Activated CD4-positive, CD25-positive, alpha-beta regulatory T cell (primary cell): ENCODE measurements around the gene OTULINL.

Experiments
- DNase-seq, 4 experiments: peaks; one replicate each; lab custom pipeline; 2025; lab: John Stamatoyannopoulos, UW

OTULINL gene

GRCh38 chr5:14577079-14577725 is 4.4 kb upstream of the OTULINL start:
- no peak for DNase-seq

DNA sequence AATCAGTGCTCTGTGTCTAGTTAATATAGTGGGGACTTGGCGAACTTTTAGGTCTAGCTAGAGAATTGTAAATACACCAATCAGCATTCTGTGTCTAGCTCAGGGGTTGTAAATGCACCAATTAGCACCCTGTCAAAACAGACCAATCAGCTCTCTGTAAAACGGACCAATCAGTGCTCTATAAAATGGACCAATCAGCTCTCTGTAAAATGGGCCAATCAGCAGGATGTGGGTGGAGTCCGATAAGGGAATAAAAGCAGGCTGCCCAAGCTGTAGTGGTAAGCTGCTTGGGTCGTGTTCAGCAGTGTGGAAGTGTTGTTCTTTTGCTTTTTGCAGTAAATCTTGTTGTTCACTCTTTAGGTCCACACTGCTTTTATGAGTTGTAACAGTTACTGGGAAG is 3.6 kb upstream of the OTULINL start:
- DNase-seq = no peak

GRCh38 chr5:14579246-14579645 is 2.3 kb upstream of the OTULINL start:
- no peak for DNase-seq

- no peak for DNase-seq
Observed at GRCh38 chr5:14579731-14580397, 1.7 kb upstream of the OTULINL start.

DNA sequence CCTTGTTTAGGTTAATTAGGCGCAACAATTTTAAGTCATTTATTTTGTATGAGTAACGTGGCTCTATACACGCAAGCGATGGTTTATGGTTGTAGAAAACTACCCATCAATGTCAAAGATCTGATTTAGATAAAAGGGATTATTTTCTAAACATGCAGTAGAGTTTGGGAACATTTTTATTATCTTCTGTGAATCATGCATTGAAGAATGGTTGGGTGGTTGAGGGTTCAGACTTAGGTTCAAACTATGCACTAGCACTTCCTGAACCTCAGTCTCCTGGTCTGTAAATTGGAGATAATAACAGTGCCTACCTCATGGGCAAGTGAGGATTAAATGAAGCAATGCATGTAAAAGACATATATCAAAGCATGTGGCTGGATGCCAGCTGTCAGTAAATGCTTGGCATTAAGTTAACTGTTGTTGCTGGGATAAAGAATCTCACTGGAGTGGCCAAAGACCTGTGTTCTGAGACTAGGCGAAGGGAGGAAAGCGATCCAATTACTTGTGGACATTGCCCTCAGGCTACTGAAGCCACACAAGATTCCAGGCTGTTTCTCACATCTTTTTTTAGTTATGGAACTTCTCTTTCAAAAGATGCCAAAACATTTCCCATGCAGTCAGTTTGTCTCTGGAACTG is 1.1 kb upstream of the OTULINL start:
- no peak for DNase-seq

DNA sequence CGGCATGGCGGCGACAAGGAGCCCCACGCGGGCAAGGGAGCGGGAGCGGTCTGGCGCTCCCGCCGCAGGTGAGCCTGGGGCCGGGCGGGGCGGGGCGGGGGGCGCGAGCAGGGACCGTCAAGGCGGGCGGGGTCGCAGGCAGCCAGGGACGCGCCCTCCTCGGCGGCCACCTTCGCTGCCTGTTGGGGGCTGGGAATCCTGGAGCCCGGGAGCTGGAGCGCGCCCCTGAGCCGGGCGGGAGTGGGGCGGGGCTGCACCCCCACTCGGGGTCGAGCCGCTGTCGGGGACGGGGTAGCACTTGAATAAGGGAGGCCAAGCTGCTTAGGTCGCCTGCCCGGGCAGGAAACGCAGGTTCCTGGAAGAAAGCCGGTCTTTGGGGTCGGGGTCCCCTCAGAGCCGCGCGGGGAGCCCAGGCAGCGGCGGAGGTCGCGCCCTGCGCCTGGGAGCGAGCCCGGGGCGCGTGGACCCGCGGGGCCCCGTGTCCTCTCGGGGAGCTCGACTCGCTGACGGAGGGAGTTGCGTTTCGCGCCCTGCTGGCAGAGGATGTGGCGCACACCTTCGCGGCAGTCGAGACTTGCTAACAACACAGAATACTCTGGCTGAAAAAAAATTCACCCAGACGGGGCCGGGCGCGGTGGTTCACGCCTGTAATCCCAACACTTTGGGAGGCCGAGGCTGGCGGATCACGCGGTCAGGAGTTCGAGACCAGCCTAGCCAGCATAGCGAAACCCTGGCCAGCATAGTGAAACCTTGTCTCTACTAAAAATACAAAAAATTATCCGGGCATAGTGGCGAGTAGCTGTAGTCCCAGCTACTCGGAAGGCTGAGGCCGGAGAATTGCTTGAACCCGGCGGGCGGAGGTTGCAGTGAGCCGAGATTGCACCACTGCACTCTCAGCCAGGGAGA is 552 bp downstream of the OTULINL start:
- DNase-seq = peak; percentile 32 to 76 (median 64)

DNA sequence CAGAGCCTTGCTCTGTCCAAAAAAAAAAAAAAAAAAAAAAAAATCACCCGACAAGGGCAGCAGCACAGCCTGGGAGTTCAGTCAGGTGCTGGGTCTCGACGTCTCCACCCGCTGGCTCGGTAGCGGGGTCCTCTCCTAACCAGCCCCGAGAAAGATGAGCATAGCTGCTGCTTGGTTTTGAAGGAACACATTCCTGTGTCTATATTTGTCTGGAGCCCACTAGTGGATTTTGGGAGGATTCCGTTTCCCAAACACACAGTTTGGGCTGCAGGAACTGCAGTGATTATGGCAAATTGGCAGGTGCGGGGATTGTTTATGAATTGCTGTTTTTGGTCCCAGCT is 1.2 kb downstream of the OTULINL start:
- no peak for DNase-seq

DNA sequence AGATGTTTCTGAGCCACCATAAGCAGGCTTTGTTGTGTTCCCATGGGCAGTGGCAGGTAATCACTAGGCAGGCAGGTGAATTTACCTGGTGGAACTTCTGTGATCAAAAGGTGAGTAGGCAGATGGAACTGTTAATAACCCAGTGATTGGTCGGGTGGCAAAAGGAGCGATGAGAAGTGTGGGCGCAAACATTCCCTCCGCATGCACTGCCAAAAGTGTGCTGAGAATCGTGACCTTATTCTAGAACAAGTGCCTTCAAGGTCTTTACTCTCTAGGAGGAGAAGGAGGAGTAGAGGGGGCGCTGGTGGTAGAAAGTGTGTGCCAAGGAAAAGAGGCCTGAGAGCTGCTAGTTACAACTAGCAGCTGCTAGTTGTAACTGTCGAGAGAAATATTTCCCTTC is 3.3 kb downstream of the OTULINL start:
- DNase-seq = no peak

DNA sequence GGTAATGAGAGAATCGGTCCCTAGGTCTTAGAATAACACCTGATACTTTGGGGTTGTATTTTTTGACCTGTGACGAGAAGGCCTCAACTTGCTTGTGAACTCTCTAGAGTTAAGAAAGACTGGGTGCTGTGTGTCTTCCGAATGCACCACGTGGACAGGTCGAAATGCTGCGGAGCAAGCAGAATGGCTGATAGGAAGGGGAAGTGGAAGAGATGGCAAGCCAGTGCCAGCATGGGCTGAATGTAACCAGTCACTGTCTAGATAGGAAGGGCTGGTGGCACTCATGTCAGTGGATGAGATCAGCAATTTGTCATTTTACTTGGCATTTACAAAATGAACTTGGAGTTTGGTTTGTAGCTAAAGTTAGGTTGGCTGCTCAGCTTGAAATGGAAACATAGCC is 5.6 kb downstream of the OTULINL start:
- no peak for DNase-seq

- DNase-seq = no peak
Observed at GRCh38 chr5:14588145-14588544, 6.6 kb downstream of the OTULINL start.

GRCh38 chr5:14588758-14589543 is 7.4 kb downstream of the OTULINL start:
- no peak for DNase-seq

GRCh38 chr5:14590949-14591348 is 9.4 kb downstream of the OTULINL start:
- DNase-seq = no peak

GRCh38 chr5:14591548-14591947 is 10.0 kb downstream of the OTULINL start:
- no peak for DNase-seq

- DNase-seq = no peak
Observed at GRCh38 chr5:14593326-14594021, 11.9 kb downstream of the OTULINL start.

DNA sequence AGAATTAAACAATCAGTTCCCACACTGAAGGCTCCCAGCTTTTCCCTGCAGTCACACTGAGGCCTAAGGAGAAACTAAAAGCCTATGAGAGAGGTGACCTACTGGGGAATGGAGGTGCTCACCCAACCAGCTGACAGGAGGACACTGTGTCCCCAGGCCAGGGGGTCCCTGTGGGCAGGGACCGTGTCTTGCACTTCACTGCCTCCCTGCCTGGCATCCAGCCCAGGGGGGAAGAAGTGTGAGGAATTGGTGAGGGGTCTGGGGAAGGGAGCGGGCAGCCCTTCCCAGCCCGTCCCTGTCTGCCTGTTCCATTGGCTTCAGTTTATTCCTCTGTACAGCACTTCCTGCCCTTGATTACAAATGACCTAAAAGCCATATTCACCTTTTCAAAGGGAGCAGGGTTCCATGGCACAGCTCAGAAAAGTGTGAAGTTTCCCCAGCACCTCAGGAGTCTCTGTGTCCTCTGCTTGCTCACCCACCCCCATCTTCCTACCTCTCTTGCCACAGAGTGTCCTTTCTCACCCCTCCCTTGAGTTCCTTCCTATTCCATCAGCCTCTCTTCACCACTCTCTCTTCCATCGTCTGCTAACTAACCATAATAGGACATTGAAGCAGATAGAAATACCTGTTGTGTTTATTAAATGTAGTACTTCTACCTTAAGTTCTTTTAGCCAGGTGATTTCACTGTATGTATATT is 12.9 kb downstream of the OTULINL start:
- no peak for DNase-seq

DNA sequence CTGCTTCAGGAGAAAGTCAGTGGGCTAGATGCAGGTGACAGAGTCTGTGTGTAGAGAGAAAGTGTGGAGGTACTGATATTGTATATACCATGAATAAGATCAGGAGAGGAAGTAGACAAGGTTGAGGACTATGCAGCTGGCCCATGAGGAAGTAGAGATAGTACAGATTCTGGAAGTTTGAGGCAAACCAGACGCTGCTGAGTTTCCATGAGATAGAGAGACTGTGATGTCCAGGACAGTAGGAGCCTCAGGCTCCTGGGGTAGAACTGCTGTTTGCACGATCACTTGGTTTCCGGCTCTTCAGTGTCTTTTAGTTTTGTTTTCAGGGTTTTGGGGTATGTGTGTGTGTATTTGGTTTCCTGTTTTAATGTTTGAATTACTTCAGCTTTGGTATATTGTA is 13.6 kb downstream of the OTULINL start:
- peak in 1 of 4 experiments; percentile 3 for DNase-seq

- no peak for DNase-seq
Observed at GRCh38 chr5:14595891-14596290, 14.3 kb downstream of the OTULINL start.

DNA sequence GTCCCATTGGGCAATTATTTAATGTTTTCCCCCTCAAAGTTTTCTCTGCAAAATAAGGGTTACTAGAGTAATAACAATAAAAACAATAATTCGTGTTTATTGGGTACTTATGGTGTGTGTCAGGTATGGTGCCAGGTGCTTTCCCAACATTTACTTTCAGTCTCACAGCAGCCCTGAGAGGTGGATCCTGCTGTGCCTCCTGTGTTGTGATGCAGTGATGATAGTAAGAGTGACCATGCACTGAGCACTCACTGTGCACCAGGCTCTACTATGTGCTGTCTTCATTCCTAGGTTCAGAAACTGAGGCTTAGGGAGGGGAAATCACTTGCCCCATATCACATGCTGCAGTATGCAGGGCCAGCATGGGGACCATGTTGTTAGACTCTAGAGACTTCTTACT is 15.5 kb downstream of the OTULINL start:
- DNase-seq = no peak

DNA sequence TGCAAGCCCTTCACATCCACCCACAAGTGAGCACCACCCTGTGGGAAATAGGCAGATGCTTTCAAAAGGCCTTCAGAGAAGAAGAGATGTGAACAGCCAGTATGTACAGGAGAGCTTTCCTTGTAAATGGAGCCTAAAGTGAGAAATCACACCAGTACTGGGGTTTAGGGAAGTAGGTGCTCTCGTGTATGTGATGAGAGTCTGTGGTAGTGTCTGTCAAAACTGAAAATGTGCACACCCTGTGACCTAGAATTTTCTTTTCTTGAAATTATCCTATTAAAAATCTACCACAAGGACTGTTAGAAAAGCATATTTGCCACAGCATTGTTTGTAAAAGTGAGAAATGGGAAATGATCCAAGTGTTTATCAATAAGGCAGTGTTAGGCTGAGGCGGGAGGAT is 16.6 kb downstream of the OTULINL start:
- DNase-seq = no peak

DNA sequence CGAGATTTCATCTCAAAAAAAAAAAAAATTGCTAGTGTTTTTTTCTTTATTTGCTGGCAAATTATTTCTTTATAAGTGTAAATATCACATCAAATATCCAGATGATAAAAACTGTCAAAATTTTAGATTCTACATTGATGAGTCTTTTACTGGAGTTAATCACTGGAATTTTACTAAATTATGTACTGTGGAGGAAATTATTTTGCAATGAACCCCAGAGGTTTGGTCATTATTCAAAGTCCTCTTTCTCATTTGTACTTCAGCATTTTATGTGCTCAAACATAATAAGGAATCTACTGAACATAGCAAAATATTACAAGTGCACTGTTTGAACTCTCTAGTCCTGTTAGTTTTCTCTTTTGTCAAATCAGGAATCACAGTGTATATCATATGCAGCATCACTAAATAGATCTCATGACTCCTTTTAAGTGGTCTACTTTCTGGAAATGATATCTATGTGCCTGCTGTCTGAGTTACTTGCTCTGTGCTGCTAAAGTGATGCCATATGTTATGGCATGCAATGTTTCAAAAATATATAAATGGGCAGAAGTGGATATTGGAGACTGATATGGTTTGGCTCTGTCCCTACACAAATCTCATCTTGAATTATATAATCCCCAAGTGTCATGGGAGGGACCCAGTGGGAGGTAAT is 18.0 kb downstream of the OTULINL start:
- no peak for DNase-seq
